ENCODE data around the gene RPL18. TPM values are rescaled to one million over a fixed set of nuclear protein-coding genes. Genes with fewer than 3 reads are reported as not detected.

Gene RPL18
- total and polyA plus RNA-seq, 9 of the 15 experiments (the other 6 are each of a cell fraction or from before 2014, with no cell fraction given): 312 to 2,635 (median 1,653) TPM

- TF ChIP-seq GTF3C2 (IDR thresholded peaks at IDR 0.05; ENCODE audit: borderline replicate concordance, extremely low read depth, insufficient read length) (no peak), ZNF224 (CRISPR knock-in tag; IDR thresholded peaks at IDR 0.05) (no peak), ELK3 (CRISPR knock-in tag; IDR thresholded peaks at IDR 0.05) (no peak), HSF4 (CRISPR knock-in tag; IDR thresholded peaks at IDR 0.05; ENCODE audit: borderline replicate concordance) (no peak)
Observed at GRCh38 chr19:48573163-48573505, 45.8 kb downstream of the RPL18 start (continued).

- 25% methylated on average over 5 of the region's 5 CpGs for WGBS (ENCODE audit: insufficient coverage, low coverage, missing lambda C conversion rate)
- Histone ChIP-seq H3K4me1 (replicated peaks in 1 of 2; ENCODE audit: control insufficient read depth in 2 of 2, insufficient read depth in 2 of 2, low read length in 2 of 2) (peaks cover 16 to 17% of the 10 kb centered on the region in 2 experiments; a peak in 4 of 5 replicates), H3K27ac (ENCODE audit: extremely low read depth, low read depth, low read length) (no peak overlapping the region), H3K9me3 (replicated peaks; ENCODE audit: control insufficient read depth, insufficient read depth, low read depth, low read length) (no peaks in the 10 kb centered on the region), H3K9me1 (ENCODE audit: control insufficient read depth, insufficient read depth, low read length) (no peaks in the 10 kb centered on the region), H3K4me3 (no peak overlapping the region), H3K79me2 (ENCODE audit: control insufficient read depth, insufficient read depth, low read length) (no peaks in the 10 kb centered on the region), H3K4me2 (ENCODE audit: insufficient read depth, low read length) (no peak overlapping the region), H2AFZ (ENCODE audit: low read depth, low read length) (no peak overlapping the region), H3K36me3 (ENCODE audit: control insufficient read depth, insufficient read depth, low read length) (no peaks in the 10 kb centered on the region), H4K20me1 (replicated peaks; ENCODE audit: control insufficient read depth, insufficient read depth, low read length) (no peaks in the 10 kb centered on the region), H3K27me3 (ENCODE audit: control insufficient read depth in 2 of 2, insufficient read depth in 2 of 2, low read length in 2 of 2) (no peaks in the 10 kb centered on the region), H3K9ac (ENCODE audit: insufficient read depth in 1 of 2, low read depth in 2 of 2, low read length in 2 of 2) (no peak overlapping the region)
- in situ Hi-C loops (cut with MboI) (no loop called here), intact Hi-C loops (cut with micrococcal nuclease) (no loop called here)
- CTCF ChIA-PET (ENCODE audit: low intra/inter-chr PET ratio): no interaction called here
- BruUV-seq (replicated peaks): no TSS peak
- no peak for FAIRE-seq
- POLR2A ChIA-PET: no interaction called here
- no peak for DNase-seq (ENCODE audit: extremely low read depth in 1 of 4, low spot score in 3 of 4)
- no peak for ATAC-seq
- TF ChIP-seq PHB (CRISPR knock-in tag; IDR thresholded peaks at IDR 0.05) (no peak), RCOR1 (IDR thresholded peaks at IDR 0.05; ENCODE audit: borderline replicate concordance in 1 of 2, low read depth in 2 of 2, low read length in 2 of 2) (peak in 1 of 2 experiments; percentile 58; a peak in 2 of 4 replicates), RAD21 (CRISPR knock-in tag; conservative IDR thresholded peaks at IDR 0.05 in 1 of 2, IDR thresholded peaks at IDR 0.05 in 1 of 2) (no peak), BCOR (IDR thresholded peaks at IDR 0.05) (peak; percentile 97), ZEB2 (IDR thresholded peaks at IDR 0.05) (no peak), MXD1 (CRISPR knock-in tag; IDR thresholded peaks at IDR 0.05; ENCODE audit: borderline replicate concordance, poor library complexity, severe bottlenecking) (no peak), MEIS2 (IDR thresholded peaks at IDR 0.05; ENCODE audit: partially characterized antibody) (no peak), ATF2 (CRISPR knock-in tag; IDR thresholded peaks at IDR 0.05) (no peak), ZNF589 (CRISPR knock-in tag; IDR thresholded peaks at IDR 0.05; ENCODE audit: low read depth) (no peak), ZNF696 (CRISPR knock-in tag; conservative IDR thresholded peaks at IDR 0.05) (no peak), PML (IDR thresholded peaks at IDR 0.05; ENCODE audit: low read length) (no peak)
Observed at GRCh38 chr19:48571378-48572162, 47.4 kb downstream of the RPL18 start.

Measured in K562 (cell line).